Endothelial cell of umbilical vein (primary cell): ENCODE results near the gene TRANK1. TPM values are rescaled to one million over a fixed set of nuclear protein-coding genes. Genes with fewer than 3 reads are reported as not detected.

Experiments
- BruUV-seq: library from RNA; stranded (reverse); fragments of 400-500 nt; replicated peaks from 2 replicates; lab custom pipeline; 2021; lab: Mats Ljungman, UMichigan
- CTCF ChIA-PET: fragments of 300-600, 350-600 bp; sonication (Branson Sonifier 250); formaldehyde crosslinking; loops from one replicate; lab custom pipeline; 2021; ENCODE audit warnings: antibody characterized with exemption, inconsistent platforms; lab: Charles Lee
- POLR2A ChIA-PET: fragments of 300-600, 350-600 bp; sonication (Branson Sonifier 250); formaldehyde crosslinking; loops from one replicate; lab custom pipeline; 2021; ENCODE audit warnings: antibody characterized with exemption, inconsistent platforms; lab: Charles Lee
- DNase-seq: peaks from one replicate; pipeline ENCODE4 v3.0.0-alpha.2; 2011; ENCODE audit warnings: low read depth, low spot score
- FAIRE-seq: peaks from 2 replicates; lab custom pipeline; 2011; peaks lifted over from hg19 to GRCh38; lab: Jason Lieb, UNC
- H2AFZ ChIP-seq: 2 replicates; pipeline ENCODE4 v1.6.0; 2012; ENCODE audit warnings: low read depth, low read length, control low read depth, inconsistent platforms
- H3K27ac ChIP-seq: 2 replicates; pipeline ENCODE4 v1.5.1; 2011; ENCODE audit warnings: low read depth, mild to moderate bottlenecking, control low read depth, low read length, moderate library complexity; ENCODE audit not compliant: insufficient read depth
- H3K27me3 ChIP-seq, 2 experiments: 2 replicates each; pipeline versions ENCODE4 v1.6.0 to v1.6.1; 2011; ENCODE audit warnings: low read length in 2 of 2, mixed read lengths in 1 of 2; ENCODE audit not compliant: control insufficient read depth in 2 of 2, insufficient read depth in 2 of 2
- H3K36me3 ChIP-seq, 2 experiments: 2 replicates in 1 of 2; 3 replicates in 1 of 2; pipeline ENCODE4 v1.5.1; 2011; ENCODE audit warnings: low read length in 2 of 2, mild to moderate bottlenecking in 1 of 2, moderate library complexity in 1 of 2; ENCODE audit not compliant: control insufficient read depth in 2 of 2, insufficient read depth in 2 of 2; ENCODE audit errors: extremely low read depth in 1 of 2
- H3K4me1 ChIP-seq: 3 replicates; pipeline ENCODE4 v1.5.1; 2011; ENCODE audit warnings: mild to moderate bottlenecking, low read length; ENCODE audit not compliant: control insufficient read depth, insufficient read depth; ENCODE audit errors: extremely low read depth
- H3K4me2 ChIP-seq: 2 replicates; pipeline ENCODE4 v1.6.1; 2011; ENCODE audit warnings: low read length, control low read depth, mixed read lengths; ENCODE audit not compliant: insufficient read depth
- H3K4me3 ChIP-seq, 3 experiments: fragments of 200-600 bp in 1 of 3; sonication (generic), shearing (Covaris generic) in 1 of 3; replicated peaks in 1 of 3; 2 replicates each; pipeline ENCODE4 v1.5.1; 2011 to 2016; ENCODE audit warnings: control low read depth in 3 of 3, low read length in 3 of 3, mild to moderate bottlenecking in 2 of 3, inconsistent platforms in 1 of 3, low read depth in 1 of 3, moderate library complexity in 1 of 3; ENCODE audit not compliant: insufficient read depth in 1 of 3
- H3K79me2 ChIP-seq: 2 replicates; pipeline ENCODE4 v1.6.0; 2012; ENCODE audit warnings: low read length, inconsistent platforms; ENCODE audit not compliant: control insufficient read depth, insufficient read depth
- H3K9ac ChIP-seq: replicated peaks from 2 replicates; pipeline ENCODE3; 2011; ENCODE audit warnings: low read length, control low read depth; ENCODE audit not compliant: insufficient read depth; ENCODE audit errors: extremely low read depth
- H3K9me1 ChIP-seq: replicated peaks from 3 replicates; pipeline ENCODE4 v1.6.0; 2011; ENCODE audit warnings: mild to moderate bottlenecking, low read length; ENCODE audit not compliant: control insufficient read depth, insufficient read depth; ENCODE audit errors: extremely low read depth
- H3K9me3 ChIP-seq: replicated peaks from 2 replicates; pipeline ENCODE4 v1.5.1; 2012; ENCODE audit warnings: low read length, inconsistent platforms; ENCODE audit not compliant: control insufficient read depth, insufficient read depth
- H4K20me1 ChIP-seq: replicated peaks from 2 replicates; pipeline ENCODE3; 2011; ENCODE audit warnings: mild to moderate bottlenecking, low read length; ENCODE audit not compliant: control insufficient read depth, insufficient read depth; ENCODE audit errors: extremely low read depth
- CTCF ChIP-seq, 2 donors: IDR thresholded peaks; 1 replicate in 1 of 2; 2 replicates in 1 of 2; pipeline ENCODE4 v1.5.1; 2011; ENCODE audit warnings: low read length in 2 of 2, mild to moderate bottlenecking in 2 of 2, moderate library complexity in 2 of 2, control low read depth in 1 of 2, inconsistent platforms in 1 of 2, low read depth in 1 of 2; ENCODE audit not compliant: insufficient read depth in 1 of 2; ENCODE audit errors: extremely low read depth in 1 of 2
- EZH2 ChIP-seq: IDR thresholded peaks from 2 replicates; pipeline ENCODE4 v1.6.1; 2012; ENCODE audit warnings: borderline replicate concordance, low read depth, mild to moderate bottlenecking, moderate library complexity, low read length, inconsistent platforms; ENCODE audit not compliant: severe bottlenecking
- FOS ChIP-seq: IDR thresholded peaks from 2 replicates; pipeline ENCODE4 v1.6.1; 2011; ENCODE audit warnings: mild to moderate bottlenecking, low read length, moderate library complexity, borderline replicate concordance; ENCODE audit not compliant: insufficient read depth
- GATA2 ChIP-seq: IDR thresholded peaks from 2 replicates; pipeline ENCODE4 v1.7.0; 2011; ENCODE audit warnings: low read depth, mild to moderate bottlenecking, moderate library complexity, mixed read lengths, low read length; ENCODE audit not compliant: insufficient read length, insufficient read depth
- JUN ChIP-seq: IDR thresholded peaks from 2 replicates; pipeline ENCODE4 v1.6.1; 2011; ENCODE audit warnings: borderline replicate concordance, low read depth; ENCODE audit not compliant: insufficient read length, insufficient read depth
- MYC ChIP-seq: IDR thresholded peaks from one replicate; pipeline ENCODE4 v1.6.1; 2011; ENCODE audit warnings: mild to moderate bottlenecking, low read depth, low read length
- POLR2A ChIP-seq: IDR thresholded peaks from 2 replicates; pipeline ENCODE4 v1.6.1; 2012; ENCODE audit warnings: low read depth, mild to moderate bottlenecking, control low read depth, low read length
- POLR2AphosphoS5 ChIP-seq: IDR thresholded peaks from 2 replicates; pipeline ENCODE4 v1.6.1; 2012; ENCODE audit warnings: low read depth, mild to moderate bottlenecking, control low read depth, low read length, moderate library complexity; ENCODE audit not compliant: insufficient read depth
- dilution Hi-C: fragments of 300-500 bp; cut with MboI; formaldehyde crosslinking; loops from one replicate; pipeline ENCODE4 v1.15.0; 2019; ENCODE audit warnings: low sequenced_read_pairs; ENCODE audit not compliant: extremely low pct_ligation_motif_present
- intact Hi-C: fragments of 100-400 bp; cut with micrococcal nuclease; formaldehyde crosslinking; loops from one replicate; pipeline ENCODE4 v1.10.0; 2022
- polyA plus RNA-seq, 4 experiments: library from polyadenylated mRNA; depleted of rRNA in 3 of 4; stranded (reverse) in 3 of 4; unstranded in 1 of 4; fragments of >200 nt; gene quantifications; 2 replicates each; pipeline versions ENCODE4 v1.2.1 to v1.2.3, GENCODE V29; 2011 to 2012; ENCODE audit warnings: missing spikeins in 1 of 4
- total RNA-seq: library from RNA; stranded (reverse); gene quantifications from 2 replicates; pipeline ENCODE4 v1.2.3, GENCODE V29; 2021
- TF ChIP-seq, protein P1 (sequence below): IDR thresholded peaks from 2 replicates; pipeline ENCODE4 v1.6.1; 2011; ENCODE audit not compliant: insufficient read depth, insufficient read length

The TRANK1 gene
- total and polyA plus RNA-seq, 2 donors (not counting 3 experiments of a cell fraction or from before 2014, with no cell fraction given), result 4.6 to 14.4 TPM

DNA sequence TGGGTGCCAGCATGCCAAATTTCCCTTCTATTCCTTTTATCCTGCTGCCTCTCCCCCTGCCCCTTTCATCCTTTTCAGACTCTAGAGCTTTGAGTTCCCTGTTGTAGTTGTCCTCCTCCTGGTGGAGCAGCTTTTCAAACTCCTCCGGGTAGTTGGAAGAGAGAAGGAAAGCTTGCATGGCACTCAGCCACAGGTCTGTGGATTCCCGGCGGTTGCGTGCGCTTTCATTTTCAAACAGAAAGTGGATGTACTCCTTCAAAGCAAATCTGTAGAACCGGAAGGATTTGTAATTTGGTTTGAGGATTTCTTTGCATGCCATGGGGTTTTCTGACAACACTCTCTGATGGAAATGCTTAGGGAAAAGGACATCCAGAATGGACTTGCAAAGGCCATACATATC lies 112.4 kb downstream of the TRANK1 start:
- Histone ChIP-seq H3K4me3 (no peak overlapping the region), H3K9me1 (no peaks in the 10 kb centered on the region), H3K79me2 (no peaks in the 10 kb centered on the region), H3K27ac (no peak overlapping the region), H3K9ac (no peak overlapping the region), H2AFZ (no peak overlapping the region), H3K4me2 (no peak overlapping the region), H3K36me3 (no peaks in the 10 kb centered on the region), H4K20me1 (no peaks in the 10 kb centered on the region), H3K9me3 (no peaks in the 10 kb centered on the region), H3K27me3 (no peaks in the 10 kb centered on the region), H3K4me1 (no peaks in the 10 kb centered on the region)
- ChIA-PET POLR2A (no interaction called here), CTCF (no interaction called here)
- dilution Hi-C loops, result no loop called here
- DNase-seq (no peak), FAIRE-seq (no peak)
- TF ChIP-seq MYC, result no peak
- TF ChIP-seq POLR2A, result no peak
- TF ChIP-seq POLR2AphosphoS5, result no peak
- TF ChIP-seq FOS, result no peak
- TF ChIP-seq JUN, result no peak
- TF ChIP-seq EZH2, result no peak
- no peak for TF ChIP-seq GATA2
- TF ChIP-seq CTCF (IDR thresholded peaks at IDR 0.05; ENCODE audit: extremely low read depth in 1 of 2, insufficient read depth in 1 of 2, low read depth in 1 of 2, low read length in 2 of 2), result no peak
- TF ChIP-seq, protein P1, sequence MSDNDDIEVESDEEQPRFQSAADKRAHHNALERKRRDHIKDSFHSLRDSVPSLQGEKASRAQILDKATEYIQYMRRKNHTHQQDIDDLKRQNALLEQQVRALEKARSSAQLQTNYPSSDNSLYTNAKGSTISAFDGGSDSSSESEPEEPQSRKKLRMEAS, result no peak
- no TSS peak for BruUV-seq
- intact Hi-C loops, result no loop called here
